ENCODE measurements around the gene RABGGTA. TPM values are rescaled to one million over a fixed set of nuclear protein-coding genes. Genes with fewer than 3 reads are reported as not detected.

The RABGGTA gene
- total RNA-seq = 100 to 1,000 TPM in 1 of 6 donors, 10 to 100 TPM in 5; 22.7 to 125 (median 58.9) TPM

DNA sequence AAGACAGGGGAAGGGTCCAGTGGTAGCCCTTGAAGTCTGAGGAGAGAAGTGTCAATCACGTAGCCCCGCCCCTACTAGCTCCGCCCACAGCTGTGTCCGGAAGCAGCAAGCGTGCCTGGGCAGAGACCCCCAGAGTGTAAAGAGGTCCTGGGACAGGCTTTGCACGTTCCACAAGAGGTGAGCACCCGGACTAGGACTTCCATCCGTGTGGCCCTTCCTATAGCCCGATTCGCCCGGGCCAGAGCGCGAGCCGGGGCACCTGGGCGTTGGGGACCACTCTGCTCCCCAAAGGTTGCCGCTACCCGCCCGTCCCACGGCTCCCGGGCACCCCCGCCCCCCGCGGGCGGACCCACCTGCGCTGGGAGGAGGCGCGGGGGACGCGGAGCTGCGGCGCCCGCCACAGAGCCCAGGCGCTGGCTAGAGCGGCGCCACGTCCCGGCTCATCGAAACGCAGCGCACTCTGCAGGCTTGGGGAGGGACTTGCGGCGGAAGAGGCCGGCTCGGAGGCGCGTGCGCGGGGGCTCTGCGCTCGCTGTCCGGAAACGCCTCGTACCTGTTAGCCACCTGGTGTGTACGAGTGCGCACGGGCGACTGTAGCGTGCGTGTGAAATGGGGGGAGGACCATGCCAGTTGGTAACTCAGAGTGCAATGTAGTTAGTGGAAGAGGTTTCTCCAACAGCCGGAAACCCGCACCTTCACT lies at the start of gene RABGGTA:
Gene RABGGTA, minus strand, starts transcription at position 464 of the 700 bp plus-strand sequence. CDS start 482 bp downstream, outside the sequence.
- H3K27ac ChIP-seq = peak within 1 kb of the TSS; percentile 96 to 99 (median 97)
- ATAC-seq (ENCODE audit: low FRiP score in 2 of 2) (peak; percentile 94 to 97), DNase-seq (peak; percentile 93 to 96)
- TF ChIP-seq POLR2AphosphoS5 (IDR thresholded peaks at IDR 0.05) = peak; percentile 83 to 86
- peak; percentile 72 to 94 (median 92) for TF ChIP-seq CTCF (IDR thresholded peaks at IDR 0.05)
- peak in 2 of 4 donors; percentile 65 to 84 for TF ChIP-seq POLR2A (IDR thresholded peaks at IDR 0.05)
- TF ChIP-seq EP300 (IDR thresholded peaks at IDR 0.05) = peak in 1 of 4 donors; percentile 31
- peaks cover 13 to 47% (median 40%) of the 10 kb centered on the region in 4 donors for H3K4me1 ChIP-seq
- peak within 1 kb of the TSS; percentile 82 to 96 (median 86) for H3K4me3 ChIP-seq
- H3K27me3 ChIP-seq = no peaks in the 10 kb centered on the region
- 1 to 5% methylated on average over 3 to 37 of the region's 61 CpGs for WGBS, 2 donors
- no peaks in the 10 kb centered on the region for H3K9me3 ChIP-seq
- H3K36me3 ChIP-seq = peaks cover 4 to 36% (median 28%) of the 10 kb centered on the region in 4 donors

- TF ChIP-seq POLR2A (IDR thresholded peaks at IDR 0.05) = no peak
- no peak for TF ChIP-seq EP300 (IDR thresholded peaks at IDR 0.05)
- peak in 1 of 2 donors; percentile 26 for TF ChIP-seq POLR2AphosphoS5 (IDR thresholded peaks at IDR 0.05)
- Histone ChIP-seq H3K27me3 (no peaks in the 10 kb centered on the region), H3K36me3 (peaks cover 0 to 15% (median 3%) of the 10 kb centered on the region in 4 donors), H3K4me1 (peaks cover 47 to 58% (median 54%) of the 10 kb centered on the region in 4 donors), H3K9me3 (no peaks in the 10 kb centered on the region), H3K27ac (peak overlapping the region in 3 of 4 donors; percentile 79 to 93 (median 89)), H3K4me3 (no peak overlapping the region)
- ATAC-seq (ENCODE audit: low FRiP score in 2 of 2) (no peak), DNase-seq (no peak)
- 94 to 95% methylated on average over 3 of the region's 3 CpGs for WGBS, 2 donors
Observed at GRCh38 chr14:24317141-24317928, 45.9 kb upstream of the RABGGTA start.

DNA sequence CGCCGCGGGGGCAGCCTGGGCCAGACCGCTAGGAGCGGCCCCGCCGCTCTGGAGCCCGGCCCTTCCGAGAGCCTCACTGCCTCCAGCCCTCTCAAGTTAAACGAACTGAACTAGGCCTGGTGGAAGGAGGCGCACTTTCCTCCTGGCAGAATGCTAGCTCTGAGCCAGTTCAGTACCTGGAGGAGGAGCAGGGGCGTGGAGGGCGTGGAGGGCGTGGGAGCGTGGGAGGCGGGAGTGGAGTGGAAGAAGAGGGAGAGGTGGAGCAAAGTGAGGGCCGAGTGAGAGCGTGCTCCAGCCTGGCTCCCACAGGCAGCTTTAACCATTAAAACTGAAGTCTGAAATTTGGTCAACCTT lies 45.2 kb upstream of the RABGGTA start:
- Histone ChIP-seq H3K27me3 (no peaks in the 10 kb centered on the region), H3K27ac (peak overlapping the region; percentile 79 to 93 (median 91)), H3K4me1 (peaks cover 54 to 66% (median 62%) of the 10 kb centered on the region in 4 donors), H3K4me3 (peak overlapping the region in 1 of 4 donors; percentile 25), H3K9me3 (no peaks in the 10 kb centered on the region), H3K36me3 (peaks cover 0 to 11% (median 3%) of the 10 kb centered on the region in 4 donors)
- no peak for DNase-seq
- ATAC-seq (ENCODE audit: low FRiP score in 2 of 2) = no peak
- TF ChIP-seq POLR2AphosphoS5 (IDR thresholded peaks at IDR 0.05) (no peak), EP300 (IDR thresholded peaks at IDR 0.05) (no peak), POLR2A (IDR thresholded peaks at IDR 0.05) (no peak), CTCF (IDR thresholded peaks at IDR 0.05) (no peak)
- WGBS, 2 donors = 57 to 81% methylated on average over 9 to 18 of the region's 18 CpGs

- H3K27ac ChIP-seq = peak overlapping the region; percentile 79 to 93 (median 91)
- H3K36me3 ChIP-seq = peaks cover 0 to 11% (median 3%) of the 10 kb centered on the region in 4 donors
- no peaks in the 10 kb centered on the region for H3K27me3 ChIP-seq
- H3K4me1 ChIP-seq = peaks cover 60 to 71% (median 66%) of the 10 kb centered on the region in 4 donors
- no peaks in the 10 kb centered on the region for H3K9me3 ChIP-seq
- TF ChIP-seq EP300 (IDR thresholded peaks at IDR 0.05) (peak in 1 of 4 donors; percentile 15), POLR2AphosphoS5 (IDR thresholded peaks at IDR 0.05) (peak; percentile 51 to 70), POLR2A (IDR thresholded peaks at IDR 0.05) (peak in 1 of 4 donors; percentile 5), CTCF (IDR thresholded peaks at IDR 0.05) (peak; percentile 20 to 81 (median 44))
- ATAC-seq (ENCODE audit: low FRiP score in 2 of 2) (peak; percentile 25 to 32), DNase-seq (peak; percentile 55 to 90)
- peak overlapping the region in 2 of 4 donors; percentile 19 to 25 for H3K4me3 ChIP-seq
- whole genome bisulfite sequencing, 2 donors = 52 to 55% methylated on average over 26 to 55 of the region's 70 CpGs
Observed at GRCh38 chr14:24315807-24316596, 44.6 kb upstream of the RABGGTA start.

All from upper lobe of left lung (tissue), 6 donors.